Fibroblast of skin of scalp (primary cell): ENCODE data around the gene GPX3.

Source experiments
- DNase-seq: peaks from one replicate; pipeline ENCODE4 v3.0.0-alpha.2; 2013

The GPX3 gene

GRCh38 chr5:151034422-151035379, 14.3 kb downstream of the GPX3 start:
- DNase-seq: no peak

GRCh38 chr5:151036556-151036955, 16.2 kb downstream of the GPX3 start:
- DNase-seq: no peak

- DNase-seq: peak; percentile 16
Measured at GRCh38 chr5:151037561-151038411, 17.4 kb downstream of the GPX3 start.

GRCh38 chr5:151038412-151038745, 18.0 kb downstream of the GPX3 start:
- no peak for DNase-seq

- no peak for DNase-seq
Measured at GRCh38 chr5:151038801-151039238, 18.4 kb downstream of the GPX3 start.

GRCh38 chr5:151039665-151040064, 19.3 kb downstream of the GPX3 start:
- DNase-seq: no peak

- DNase-seq: no peak
Measured at GRCh38 chr5:151040211-151040747, 19.9 kb downstream of the GPX3 start.

GRCh38 chr5:151041577-151042268, 21.3 kb downstream of the GPX3 start:
- DNase-seq: no peak

- no peak for DNase-seq
Measured at GRCh38 chr5:151042453-151043093, 22.2 kb downstream of the GPX3 start.

GRCh38 chr5:151047814-151048425, 27.5 kb downstream of the GPX3 start:
- DNase-seq: no peak

GRCh38 chr5:151048526-151048925, 28.1 kb downstream of the GPX3 start:
- peak; percentile 18 for DNase-seq

GRCh38 chr5:151051066-151051930, 30.9 kb downstream of the GPX3 start:
- peak; percentile 77 for DNase-seq

GRCh38 chr5:151051931-151052608, 31.7 kb downstream of the GPX3 start:
- DNase-seq: no peak

GRCh38 chr5:151052836-151053235, 32.4 kb downstream of the GPX3 start:
- no peak for DNase-seq

GRCh38 chr5:151053796-151054462, 33.5 kb downstream of the GPX3 start:
- DNase-seq: no peak

- no peak for DNase-seq
Measured at GRCh38 chr5:151054709-151055108, 34.3 kb downstream of the GPX3 start.

- DNase-seq: no peak
Measured at GRCh38 chr5:151055336-151055735, 34.9 kb downstream of the GPX3 start.

- DNase-seq: no peak
Measured at GRCh38 chr5:151056379-151057325, 36.3 kb downstream of the GPX3 start.
